NCI-H1417 treated with DMSO at 0.1 percent for 48 hours (cell line): ENCODE results near the gene BBS12.
"Not testable (repeated sequence)": the region's sequence is repeated elsewhere in the genome, so short reads cannot be mapped to it uniquely, and the experiment has no call there.

Experiments
- DNase-seq: peaks from one replicate; lab custom pipeline; 2025; lab: John Stamatoyannopoulos, UW

Gene BBS12

DNA sequence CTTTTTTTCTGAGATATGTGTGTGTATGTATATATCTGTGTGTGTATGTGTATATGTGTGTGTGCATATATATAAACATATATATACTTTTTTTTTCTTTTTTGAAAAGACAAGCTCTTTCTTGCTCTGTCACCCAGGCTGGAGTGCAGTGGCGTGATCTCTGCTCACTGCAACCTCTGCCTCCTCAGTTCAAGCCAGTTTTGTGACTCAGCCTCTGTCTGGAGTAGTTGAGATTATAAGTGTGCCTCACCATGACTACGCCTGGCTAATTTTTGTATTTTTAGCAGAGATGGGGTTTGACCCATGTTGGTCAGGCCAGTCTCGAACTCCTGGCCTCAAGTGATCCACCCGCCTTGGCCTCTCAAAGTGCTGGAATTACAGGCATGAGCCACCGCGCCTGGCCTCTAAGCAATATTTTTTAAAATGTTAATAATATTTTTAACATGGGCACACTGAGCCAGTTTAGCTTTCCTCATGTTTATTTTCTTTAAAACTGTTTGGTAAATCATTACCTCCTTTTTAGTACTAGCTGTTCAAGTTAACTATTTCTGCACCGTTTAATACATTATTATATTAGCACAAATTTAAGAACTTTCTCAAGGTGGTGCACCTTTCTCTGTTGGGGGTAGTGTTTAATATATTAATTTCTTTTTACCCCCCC lies 33.3 kb downstream of the BBS12 start:
- DNase-seq, result no peak

- no peak for DNase-seq
Observed at GRCh38 chr4:122766353-122766705, 33.8 kb downstream of the BBS12 start.

- DNase-seq, result no peak
Observed at GRCh38 chr4:122766950-122767349, 34.4 kb downstream of the BBS12 start.

- no peak for DNase-seq
Observed at GRCh38 chr4:122771724-122772123, 39.2 kb downstream of the BBS12 start.

- no peak for DNase-seq
Observed at GRCh38 chr4:122772311-122772710, 39.8 kb downstream of the BBS12 start.

DNA sequence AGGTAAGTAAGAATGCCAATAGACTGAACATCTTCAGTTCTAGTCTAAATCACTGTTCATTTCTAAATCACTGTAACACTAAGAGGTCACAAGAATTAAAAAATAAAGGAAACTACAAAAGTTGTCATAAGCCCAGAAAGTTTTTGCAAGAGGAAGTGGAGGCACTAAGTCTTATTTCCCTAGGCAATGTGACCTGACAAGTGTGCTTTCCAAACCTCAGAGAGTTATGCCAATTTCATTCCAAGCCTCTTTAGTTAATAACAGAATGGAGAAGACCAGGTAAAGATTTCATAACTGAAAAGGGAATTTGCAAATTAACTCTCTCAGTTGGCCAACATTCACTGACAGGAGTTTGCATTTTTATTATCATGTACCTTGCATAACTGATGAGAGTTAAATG lies 40.5 kb downstream of the BBS12 start:
- no peak for DNase-seq

DNA sequence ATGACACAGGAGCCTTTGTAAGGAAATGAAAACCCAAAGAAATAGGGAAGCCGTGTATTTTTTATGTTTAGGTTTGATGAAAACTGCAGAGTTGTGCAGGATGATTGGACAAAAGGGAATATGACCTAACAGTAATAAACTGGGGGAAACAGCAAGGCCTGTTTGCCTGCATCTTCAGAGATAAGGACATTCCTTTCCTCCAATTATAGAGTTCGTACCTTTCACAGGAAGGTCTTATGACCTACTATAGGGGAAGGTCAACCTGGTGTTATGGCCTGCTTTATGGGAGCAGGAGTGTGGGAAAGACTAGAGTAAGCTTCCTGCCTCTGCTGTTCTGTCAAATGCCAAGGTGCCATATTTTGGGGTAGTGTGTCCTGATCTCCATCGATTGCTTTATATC lies 42.5 kb downstream of the BBS12 start:
- DNase-seq, result no peak

DNA sequence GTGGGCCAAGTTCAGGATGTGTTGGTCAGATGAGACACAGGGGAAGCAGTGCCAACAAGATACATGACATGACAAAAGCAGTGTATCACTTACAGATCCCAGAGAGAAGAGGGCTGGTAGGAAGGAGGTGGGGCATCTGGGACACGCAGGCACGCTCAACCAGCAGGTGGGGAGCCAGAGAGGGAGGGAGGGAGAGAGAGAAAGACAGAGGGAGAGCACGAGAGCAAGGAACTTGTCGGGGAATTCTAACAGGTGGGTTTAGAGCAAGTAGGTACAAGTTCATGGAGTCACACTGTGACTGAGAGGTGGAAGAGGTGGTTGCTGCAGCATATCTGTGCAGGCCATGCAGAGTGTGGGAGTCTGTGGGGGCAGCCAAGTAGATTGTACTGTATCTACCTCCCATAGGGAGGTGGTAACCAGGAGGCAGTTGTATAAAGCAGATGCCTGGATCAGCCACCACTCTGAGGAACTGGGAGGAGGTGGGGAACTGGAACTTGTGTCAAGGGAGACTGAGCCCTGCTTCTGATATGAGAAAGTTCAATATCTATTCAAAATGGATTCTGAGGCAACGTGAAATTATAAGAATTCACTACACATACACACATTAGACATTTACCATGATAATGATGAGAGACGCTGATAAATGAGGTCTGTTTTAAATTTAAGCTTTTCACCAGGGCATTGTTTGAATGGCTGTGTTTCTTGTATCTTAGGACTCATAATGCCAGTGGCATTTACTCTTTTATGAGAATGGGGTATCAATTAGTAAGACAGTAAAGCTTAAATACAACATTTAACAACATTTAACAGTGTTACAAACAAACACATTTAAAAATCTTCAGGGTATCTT lies 43.7 kb downstream of the BBS12 start:
- no peak for DNase-seq

GRCh38 chr4:122776916-122777315 lies 44.4 kb downstream of the BBS12 start:
- no peak for DNase-seq

DNA sequence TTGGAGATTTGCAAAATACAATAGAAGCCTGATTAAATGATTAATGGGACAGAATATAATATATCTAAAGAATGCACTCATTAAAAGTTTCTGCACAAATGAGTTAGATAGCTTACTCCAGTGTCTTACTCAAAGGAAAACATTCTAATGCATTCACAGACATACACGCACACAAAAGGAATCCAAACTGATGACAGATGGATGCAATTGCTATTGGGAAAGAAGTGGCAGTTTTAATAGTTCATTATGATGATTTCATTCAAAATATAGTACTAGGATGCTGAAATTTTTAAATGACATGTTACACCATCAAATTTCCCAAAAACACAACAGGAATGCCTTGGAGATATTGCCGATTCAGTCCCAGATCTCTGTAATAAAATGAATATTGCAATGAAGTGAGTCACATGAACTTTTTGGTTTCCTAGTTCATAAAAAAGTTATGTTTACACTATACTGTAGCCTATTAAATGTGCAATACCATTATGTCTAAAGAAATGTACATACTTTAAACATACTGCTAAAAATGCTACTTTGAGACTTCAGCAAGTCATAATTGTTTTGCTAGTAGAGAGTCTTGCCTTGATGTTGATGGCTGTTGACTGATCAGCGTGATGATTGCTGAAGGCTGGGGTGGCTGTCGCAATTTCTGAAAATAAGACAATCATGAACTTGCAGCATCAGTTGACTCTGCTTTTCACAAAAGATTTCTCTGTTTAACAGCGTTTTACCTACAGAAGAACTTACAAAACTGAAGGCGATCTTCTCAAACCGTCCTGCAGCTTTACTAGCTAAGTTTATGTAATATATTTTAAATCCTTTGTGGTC lies 45.6 kb downstream of the BBS12 start:
- no peak for DNase-seq

DNA sequence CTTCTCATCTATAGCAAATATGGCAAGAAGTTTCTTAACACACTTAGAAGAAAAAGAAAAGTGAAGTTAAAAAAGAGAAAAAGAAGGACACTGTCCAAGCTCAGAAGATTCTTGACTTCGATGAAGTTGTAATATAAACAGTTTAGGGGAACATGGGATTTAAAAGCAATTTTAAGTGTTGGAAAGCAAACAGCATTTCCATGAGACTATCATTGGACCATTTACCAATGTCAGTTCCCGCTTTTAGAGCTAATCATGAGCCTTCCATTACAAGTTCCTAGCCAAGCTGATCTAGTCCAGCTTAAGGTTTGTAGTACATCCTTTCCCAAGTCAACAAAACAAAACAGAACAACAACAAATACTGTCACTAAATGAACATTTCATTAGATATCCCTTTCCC lies 49.0 kb downstream of the BBS12 start:
- DNase-seq, result no peak

- DNase-seq, result no peak
Observed at GRCh38 chr4:122783301-122784215, 51.1 kb downstream of the BBS12 start.

GRCh38 chr4:122784261-122784660 lies 51.8 kb downstream of the BBS12 start:
- DNase-seq, result no peak

- DNase-seq, result no peak
Observed at GRCh38 chr4:122785099-122785498, 52.6 kb downstream of the BBS12 start.

GRCh38 chr4:122786296-122786695 lies 53.8 kb downstream of the BBS12 start:
- DNase-seq, result not testable (repeated sequence)

- DNase-seq, result not testable (repeated sequence)
Observed at GRCh38 chr4:122786920-122787319, 54.4 kb downstream of the BBS12 start.

DNA sequence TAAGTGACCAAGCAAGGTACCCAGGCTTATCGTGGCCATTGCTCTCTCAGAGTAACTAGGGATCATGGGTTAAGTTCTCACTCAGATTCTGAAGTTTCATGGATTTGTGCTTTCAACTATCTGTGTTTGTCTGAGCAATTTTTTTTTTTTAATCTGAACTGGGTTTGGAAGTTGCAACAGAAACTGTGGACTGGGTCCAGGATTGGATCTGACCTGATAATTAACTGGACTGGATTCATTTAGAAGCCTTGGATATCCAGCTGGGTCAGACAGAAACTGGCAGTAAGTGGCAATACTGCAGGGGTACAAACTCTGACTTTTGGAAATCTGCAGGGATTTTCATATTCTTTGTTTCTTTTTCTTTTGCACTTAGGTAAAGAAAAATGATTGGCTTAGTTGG lies 55.4 kb downstream of the BBS12 start:
- DNase-seq, result no peak

GRCh38 chr4:122788935-122789334 lies 56.4 kb downstream of the BBS12 start:
- DNase-seq, result no peak

GRCh38 chr4:122793811-122794210 lies 61.3 kb downstream of the BBS12 start:
- no peak for DNase-seq
